Stomach (tissue), 4 donors: Measurements from ENCODE around the gene PDK2.

ENCODE experiments used
- CTCF ChIP-seq, 7 experiments: fragments of 450-650 bp in 4 of 7; fragments of 200-600 bp in 3 of 7; sonication (generic) in 3 of 7; IDR thresholded peaks; one replicate each; pipeline ENCODE4 v1.5.1; 2016 to 2019; ENCODE audit warnings: antibody characterized with exemption in 7 of 7, control low read depth in 2 of 7, mild to moderate bottlenecking in 1 of 7
- POLR2A ChIP-seq, 4 donors: fragments of 450-650 bp; IDR thresholded peaks; one replicate each; pipeline ENCODE4 v1.6.1; 2016; ENCODE audit warnings: antibody characterized with exemption in 4 of 4, control low read depth in 2 of 4, mild to moderate bottlenecking in 1 of 4, moderate library complexity in 1 of 4
- POLR2AphosphoS5 ChIP-seq, 3 donors: sonication (generic); formaldehyde crosslinking; IDR thresholded peaks; one replicate each; pipeline ENCODE4 v1.6.1; 2016; ENCODE audit warnings: antibody characterized with exemption in 3 of 3

GRCh38 chr17:50143461-50144176, 48.5 kb downstream of the PDK2 start:
- TF ChIP-seq CTCF (IDR thresholded peaks at IDR 0.05) (no peak), POLR2AphosphoS5 (IDR thresholded peaks at IDR 0.05) (no peak), POLR2A (IDR thresholded peaks at IDR 0.05) (no peak)
